ENCODE measurements around the gene ERMARD. TPM values are rescaled to one million over a fixed set of nuclear protein-coding genes. Genes with fewer than 3 reads are reported as not detected.

ERMARD gene
- total RNA-seq, 1 donor from 2014 or later, result 41.5 TPM

- TF ChIP-seq POLR2AphosphoS5 (IDR thresholded peaks at IDR 0.05; ENCODE audit: insufficient read depth in 1 of 2, low read depth in 1 of 2) (peak; percentile 6 to 70), CTCF (IDR thresholded peaks at IDR 0.05) (peak; percentile 72 to 96 (median 93)), POLR2A (IDR thresholded peaks at IDR 0.05) (peak in 1 of 2 donors; percentile 33)
- Histone ChIP-seq H3K36me3 (no peaks in the 10 kb centered on the region), H3K27me3 (no peaks in the 10 kb centered on the region), H3K9me3 (no peaks in the 10 kb centered on the region), H3K4me3 (peak overlapping the region; percentile 46 to 48), H3K4me1 (peaks cover 17% of the 10 kb centered on the region), H3K27ac (peak overlapping the region; percentile 83)
- intact Hi-C loops (cut with DNase I), result no loop called here
- peak; percentile 85 to 94 for DNase-seq (ENCODE audit: extremely low spot score in 2 of 2)
Observed at GRCh38 chr6:169789944-169790927, 38.8 kb downstream of the ERMARD start.

GRCh38 chr6:169791721-169792131 lies 40.3 kb downstream of the ERMARD start:
- Histone ChIP-seq H3K4me1 (peaks cover 17% of the 10 kb centered on the region), H3K4me3 (no peak overlapping the region), H3K36me3 (no peaks in the 10 kb centered on the region), H3K27me3 (no peaks in the 10 kb centered on the region), H3K9me3 (no peaks in the 10 kb centered on the region), H3K27ac (no peak overlapping the region)
- TF ChIP-seq POLR2A (IDR thresholded peaks at IDR 0.05) (no peak), CTCF (IDR thresholded peaks at IDR 0.05) (no peak), POLR2AphosphoS5 (IDR thresholded peaks at IDR 0.05; ENCODE audit: insufficient read depth in 1 of 2, low read depth in 1 of 2) (no peak)
- intact Hi-C loops (cut with DNase I), result no loop called here
- peak; percentile 43 to 80 for DNase-seq (ENCODE audit: extremely low spot score in 2 of 2)

GRCh38 chr6:169792306-169793015 lies 41.0 kb downstream of the ERMARD start:
- H3K4me3 ChIP-seq, result no peak overlapping the region
- H3K9me3 ChIP-seq, result no peaks in the 10 kb centered on the region
- H3K4me1 ChIP-seq, result peaks cover 17% of the 10 kb centered on the region
- DNase-seq (ENCODE audit: extremely low spot score in 2 of 2), result peak; percentile 72 to 82
- intact Hi-C loops (cut with DNase I), result no loop called here
- H3K27me3 ChIP-seq, result no peaks in the 10 kb centered on the region
- TF ChIP-seq POLR2AphosphoS5 (IDR thresholded peaks at IDR 0.05; ENCODE audit: insufficient read depth in 1 of 2, low read depth in 1 of 2) (no peak), CTCF (IDR thresholded peaks at IDR 0.05) (no peak), POLR2A (IDR thresholded peaks at IDR 0.05) (no peak)
- H3K27ac ChIP-seq, result no peak overlapping the region
- no peaks in the 10 kb centered on the region for H3K36me3 ChIP-seq

GRCh38 chr6:169793408-169793807 lies 42.0 kb downstream of the ERMARD start:
- H3K4me3 ChIP-seq, result no peak overlapping the region
- H3K27ac ChIP-seq, result no peak overlapping the region
- intact Hi-C loops (cut with DNase I), result no loop called here
- peaks cover 17% of the 10 kb centered on the region for H3K4me1 ChIP-seq
- TF ChIP-seq POLR2AphosphoS5 (IDR thresholded peaks at IDR 0.05; ENCODE audit: insufficient read depth in 1 of 2, low read depth in 1 of 2), result no peak
- TF ChIP-seq CTCF (IDR thresholded peaks at IDR 0.05), result no peak
- no peak for TF ChIP-seq POLR2A (IDR thresholded peaks at IDR 0.05)
- no peaks in the 10 kb centered on the region for H3K9me3 ChIP-seq
- peak; percentile 25 to 58 for DNase-seq (ENCODE audit: extremely low spot score in 2 of 2)
- H3K27me3 ChIP-seq, result no peaks in the 10 kb centered on the region
- H3K36me3 ChIP-seq, result no peaks in the 10 kb centered on the region
